ENCODE data around the gene PLXNB3.
"Not testable (repeated sequence)": the region's sequence is repeated elsewhere in the genome, so short reads cannot be mapped to it uniquely, and the experiment has no call there.

DNA sequence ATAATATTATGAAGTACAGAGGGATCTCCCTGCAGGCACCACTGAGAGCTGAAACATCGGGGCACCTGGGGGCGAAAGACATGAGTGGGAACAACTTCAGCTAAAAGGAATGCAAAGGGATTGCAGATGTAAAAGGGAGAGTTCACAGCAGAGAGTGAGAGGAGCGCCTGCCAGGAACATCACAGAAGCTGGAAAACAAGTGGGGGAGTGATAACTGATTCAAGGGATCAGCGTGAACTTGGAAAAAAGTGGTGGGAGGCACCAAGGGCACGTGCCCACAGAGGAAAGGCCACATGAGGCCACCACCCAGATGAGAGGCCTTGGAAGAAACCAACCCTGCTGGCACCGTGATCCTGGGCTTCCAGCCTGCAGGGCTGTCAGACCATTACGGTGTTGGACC is 15.0 kb upstream of the PLXNB3 start:
- TF ChIP-seq POLR2AphosphoS5 (IDR thresholded peaks at IDR 0.05); CTCF (IDR thresholded peaks at IDR 0.05 in 8 of 11, conservative IDR thresholded peaks at IDR 0.05 in 3 of 11); POLR2A (IDR thresholded peaks at IDR 0.05): not testable (repeated sequence)

Measured in spleen (tissue), 7 donors.